IMR-90 (cell line): ENCODE measurements around the gene CPTP. TPM values are rescaled to one million over a fixed set of nuclear protein-coding genes. Genes with fewer than 3 reads are reported as not detected.
A peak's percentile ranks its signal among the peaks of the same experiment; 100 is the strongest.

Experiments used
- ATAC-seq: fragments of 200-7000 bp; cut with Tn5 transposase; 2 replicates; pipeline ENCODE4 v1.9.1; 2020; ENCODE audit warnings: low read depth, mild to moderate bottlenecking, moderate library complexity
- BruUV-seq: library from RNA; stranded (reverse); fragments of 400-500 nt; replicated peaks from 2 replicates; lab custom pipeline; 2021; lab: Mats Ljungman, UMichigan
- CTCF ChIA-PET: fragments of 300-600 bp; formaldehyde crosslinking; extraction: SDS; loops from one replicate; lab custom pipeline; 2021; ENCODE audit warnings: antibody characterized with exemption; lab: Yijun Ruan, JAX
- POLR2A ChIA-PET: fragments of 300-600 bp; sonication (Branson Sonifier 250); formaldehyde crosslinking; loops from one replicate; lab custom pipeline; 2022; ENCODE audit warnings: antibody characterized with exemption; ENCODE audit not compliant: unreplicated experiment; lab: Charles Lee
- DNase-seq: peaks from one replicate; pipeline ENCODE4 v3.0.0; 2013
- H2AFZ ChIP-seq: replicated peaks from 2 replicates; pipeline ENCODE3; 2013; ENCODE audit warnings: low read length, mild to moderate bottlenecking; ENCODE audit not compliant: poor library complexity
- H2AK5ac ChIP-seq: 2 replicates; pipeline ENCODE4 v1.6.1; 2013; ENCODE audit warnings: low read depth, low read length, inconsistent platforms
- H2AK9ac ChIP-seq: replicated peaks from 2 replicates; pipeline ENCODE3; 2013; ENCODE audit warnings: mild to moderate bottlenecking, low read depth, low read length, moderate library complexity; ENCODE audit not compliant: poor library complexity
- H2BK120ac ChIP-seq: 2 replicates; pipeline ENCODE4 v1.6.1; 2013; ENCODE audit warnings: low read depth, low read length, inconsistent platforms
- H2BK15ac ChIP-seq: 3 replicates; pipeline ENCODE4 v1.6.1; 2013; ENCODE audit warnings: low read depth, low read length, inconsistent platforms
- H2BK20ac ChIP-seq: 2 replicates; pipeline ENCODE4 v1.6.1; 2013; ENCODE audit warnings: low read depth, mild to moderate bottlenecking, inconsistent platforms, low read length, moderate library complexity
- H2BK5ac ChIP-seq: 2 replicates; pipeline ENCODE4 v1.6.1; 2013; ENCODE audit warnings: mild to moderate bottlenecking, low read depth, low read length, inconsistent platforms; ENCODE audit not compliant: poor library complexity, severe bottlenecking
- H3K14ac ChIP-seq: replicated peaks from 2 replicates; pipeline ENCODE4 v1.6.1; 2013; ENCODE audit warnings: low read depth, low read length, inconsistent platforms
- H3K18ac ChIP-seq: 2 replicates; pipeline ENCODE4 v1.6.1; 2013; ENCODE audit warnings: low read depth, low read length, control low read depth
- H3K23ac ChIP-seq: 2 replicates; pipeline ENCODE4 v1.6.1; 2013; ENCODE audit warnings: low read depth, low read length, inconsistent platforms
- H3K27ac ChIP-seq: 2 replicates; pipeline ENCODE4 v1.5.1; 2013; ENCODE audit warnings: mild to moderate bottlenecking, control low read depth, low read length; ENCODE audit not compliant: insufficient read depth
- H3K27me3 ChIP-seq: 2 replicates; pipeline ENCODE4 v1.6.1; 2013; ENCODE audit warnings: low read length; ENCODE audit not compliant: control insufficient read depth, insufficient read depth
- H3K36me3 ChIP-seq: 2 replicates; pipeline ENCODE4 v1.6.1; 2013; ENCODE audit warnings: low read length, mixed read lengths; ENCODE audit not compliant: control insufficient read depth, insufficient read depth
- H3K4ac ChIP-seq: 2 replicates; pipeline ENCODE4 v1.6.1; 2013; ENCODE audit warnings: low read depth, low read length, inconsistent platforms
- H3K4me1 ChIP-seq: 2 replicates; pipeline ENCODE4 v1.6.1; 2013; ENCODE audit warnings: low read length, mixed read lengths; ENCODE audit not compliant: control insufficient read depth, insufficient read depth
- H3K4me2 ChIP-seq: 2 replicates; pipeline ENCODE4 v1.6.1; 2013; ENCODE audit warnings: low read depth, mild to moderate bottlenecking, control low read depth, low read length, moderate library complexity
- H3K4me3 ChIP-seq: 2 replicates; pipeline ENCODE4 v1.5.1; 2013; ENCODE audit warnings: low read depth, mild to moderate bottlenecking, control low read depth, low read length, moderate library complexity; ENCODE audit not compliant: insufficient read depth
- H3K56ac ChIP-seq: 2 replicates; pipeline ENCODE4 v1.6.1; 2013; ENCODE audit warnings: low read length, inconsistent platforms; ENCODE audit not compliant: insufficient read depth; ENCODE audit errors: extremely low read depth
- H3K79me1 ChIP-seq, 2 experiments: 2 replicates each; pipeline ENCODE4 v1.6.1; 2013; ENCODE audit warnings: low read length in 2 of 2, inconsistent platforms in 1 of 2, low read depth in 1 of 2
- H3K9ac ChIP-seq: 2 replicates; pipeline ENCODE4 v1.6.1; 2013; ENCODE audit warnings: low read depth, low read length, control low read depth
- H3K9me1 ChIP-seq: 2 replicates; pipeline ENCODE4 v1.6.1; 2013; ENCODE audit warnings: low read length, inconsistent platforms; ENCODE audit not compliant: insufficient read depth
- H3K9me3 ChIP-seq: 2 replicates; pipeline ENCODE4 v1.6.1; 2013; ENCODE audit warnings: low read length; ENCODE audit not compliant: control insufficient read depth, insufficient read depth
- H4K20me1 ChIP-seq: 2 replicates; pipeline ENCODE4 v1.6.1; 2013; ENCODE audit warnings: low read length, inconsistent platforms; ENCODE audit not compliant: insufficient read depth
- H4K5ac ChIP-seq: 2 replicates; pipeline ENCODE4 v1.6.1; 2013; ENCODE audit warnings: mild to moderate bottlenecking, low read depth, low read length, control low read depth
- H4K8ac ChIP-seq, 2 experiments: 2 replicates each; pipeline ENCODE4 v1.6.1; 2013; ENCODE audit warnings: low read depth in 2 of 2, low read length in 2 of 2, control low read depth in 1 of 2, inconsistent platforms in 1 of 2
- H4K91ac ChIP-seq: 2 replicates; pipeline ENCODE4 v1.6.1; 2013; ENCODE audit warnings: low read depth, low read length, inconsistent platforms; ENCODE audit not compliant: insufficient read depth
- BHLHE40 ChIP-seq: fragments of 150-350 bp; IDR thresholded peaks from 2 replicates; pipeline ENCODE4 v1.6.1; 2016; ENCODE audit warnings: mild to moderate bottlenecking, low read depth, low read length
- CEBPB ChIP-seq: IDR thresholded peaks from 2 replicates; pipeline ENCODE4 v1.6.1; 2012; ENCODE audit warnings: low read depth, low read length, improper control_type of control experiment
- RAD21 ChIP-seq: IDR thresholded peaks from 2 replicates; pipeline ENCODE4 v1.6.1; 2012; ENCODE audit warnings: low read length, improper control_type of control experiment
- RCOR1 ChIP-seq: IDR thresholded peaks from 2 replicates; pipeline ENCODE4 v1.6.1; 2012; ENCODE audit warnings: mild to moderate bottlenecking, low read length, improper control_type of control experiment; ENCODE audit not compliant: insufficient replicate concordance
- RFX5 ChIP-seq: IDR thresholded peaks from 2 replicates; pipeline ENCODE4 v1.8.0; 2012; ENCODE audit warnings: low read depth, mild to moderate bottlenecking, low read length, moderate library complexity
- SMC3 ChIP-seq: fragments of 150-350 bp; IDR thresholded peaks from 2 replicates; pipeline ENCODE4 v1.6.1; 2016; ENCODE audit warnings: low read depth, mild to moderate bottlenecking, antibody characterized with exemption, low read length, moderate library complexity
- WGBS, 2 experiments: methylation state at CpG; one replicate each; pipeline versions ENCODE4 v1.1.5 to v1.1.7; 2013; ENCODE audit warnings: missing lambda C conversion rate in 2 of 2; ENCODE audit not compliant: insufficient read length in 1 of 2; ENCODE audit errors: extremely low coverage in 2 of 2; 5-methylcytosine and 5-hydroxymethylcytosine counted together
- dilution Hi-C: fragments of 300-500 bp; cut with HindIII; formaldehyde crosslinking; loops from one replicate; pipeline ENCODE4 v1.14.3; 2018; ENCODE audit warnings: low sequenced_read_pairs; ENCODE audit not compliant: unreplicated experiment
- in situ Hi-C: fragments of 300-500 bp; cut with MboI; formaldehyde crosslinking; loops from 3 replicates; pipeline ENCODE4 v1.14.3; 2019; ENCODE audit warnings: low sequenced_read_pairs, inconsistent platforms, mixed read lengths
- intact Hi-C: fragments of 100-400 bp; cut with micrococcal nuclease; formaldehyde crosslinking; loops from 2 replicates; pipeline ENCODE4 v1.10.0; 2022
- polyA plus RNA-seq, 3 experiments: library from polyadenylated mRNA; depleted of rRNA; stranded (reverse); fragments of >200 nt; gene quantifications; 2 replicates each; pipeline ENCODE4 v1.2.3, GENCODE V29; 2012; ENCODE audit warnings: low replicate concordance in 1 of 3
- total RNA-seq: library from RNA; depleted of rRNA; stranded (reverse); fragments of >200 nt; gene quantifications from 2 replicates; pipeline ENCODE4 v1.2.3, GENCODE V29; 2012
- TF ChIP-seq, protein P1 (sequence below): fragments of 150-350 bp; IDR thresholded peaks from 2 replicates; pipeline ENCODE4 v1.6.1; 2017; ENCODE audit warnings: mild to moderate bottlenecking, antibody characterized with exemption, low read length, low read depth

The CPTP gene
- total and polyA plus RNA-seq, 2 of the 4 experiments (the other 2 are of a cell fraction): 2.7 to 12.1 TPM

GRCh38 chr1:1353389-1354151 is 29.0 kb downstream of the CPTP start:
- Histone ChIP-seq H3K56ac (no peak overlapping the region), H3K4me3 (no peak overlapping the region), H2BK15ac (no peak overlapping the region), H3K4me2 (no peak overlapping the region; the same call in 1 of the 2 replicates), H3K27me3 (no peaks in the 10 kb centered on the region), H2BK5ac (no peak overlapping the region), H3K23ac (no peak overlapping the region), H2BK120ac (no peak overlapping the region), H2BK20ac (no peak overlapping the region), H4K5ac (no peak overlapping the region), H4K20me1 (peaks cover 55% of the 10 kb centered on the region), H3K36me3 (peaks cover 39% of the 10 kb centered on the region), H3K9ac (no peak overlapping the region), H4K91ac (no peak overlapping the region), H3K18ac (no peak overlapping the region), H3K14ac (no peak overlapping the region), H3K4ac (no peak overlapping the region), H3K9me1 (no peaks in the 10 kb centered on the region), H2AK9ac (no peak overlapping the region), H2AFZ (peak overlapping the region; percentile 24), H3K9me3 (no peaks in the 10 kb centered on the region), H4K8ac (no peak overlapping the region), H2AK5ac (no peak overlapping the region; the same call in 1 of the 2 replicates), H3K27ac (peak overlapping the region; percentile 21; the same call in 1 of the 2 replicates), H3K4me1 (peaks cover 22% of the 10 kb centered on the region), H3K79me1 (peaks cover 8 to 24% of the 10 kb centered on the region in 2 experiments; a peak in 3 of 4 replicates)
- ChIA-PET POLR2A (no interaction called here), CTCF (no interaction called here)
- WGBS, 2 experiments: 68% methylated on average over 4 of the region's 28 CpGs; no CpG with 5 or more reads in 1 of the 2 experiments
- in situ Hi-C loops (no loop called here), intact Hi-C loops (no loop called here), dilution Hi-C loops (no loop called here)
- no TSS peak for BruUV-seq
- no peak for ATAC-seq
- no peak for DNase-seq
- TF ChIP-seq SMC3 (no peak), BHLHE40 (no peak), RCOR1 (no peak), RAD21 (no peak), CEBPB (no peak), RFX5 (no peak)
- TF ChIP-seq, protein P1, sequence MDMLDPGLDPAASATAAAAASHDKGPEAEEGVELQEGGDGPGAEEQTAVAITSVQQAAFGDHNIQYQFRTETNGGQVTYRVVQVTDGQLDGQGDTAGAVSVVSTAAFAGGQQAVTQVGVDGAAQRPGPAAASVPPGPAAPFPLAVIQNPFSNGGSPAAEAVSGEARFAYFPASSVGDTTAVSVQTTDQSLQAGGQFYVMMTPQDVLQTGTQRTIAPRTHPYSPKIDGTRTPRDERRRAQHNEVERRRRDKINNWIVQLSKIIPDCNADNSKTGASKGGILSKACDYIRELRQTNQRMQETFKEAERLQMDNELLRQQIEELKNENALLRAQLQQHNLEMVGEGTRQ: no peak
